GM21423 (cell line): ENCODE data around the gene EXOC6.

Experiments
- ATAC-seq: cut with Tn5 transposase; IDR thresholded peaks from one replicate; pipeline ENCODE4 v1.9.1; 2021; ENCODE audit warnings: mild to moderate bottlenecking, moderate library complexity; ENCODE audit not compliant: unreplicated experiment

Gene EXOC6

GRCh38 chr10:93106631-93107072 is 258.3 kb downstream of the EXOC6 start:
- no peak for ATAC-seq
